Fibroblast of villous mesenchyme (primary cell): Measurements from ENCODE around the gene TIMM10. TPM values are rescaled to one million over a fixed set of nuclear protein-coding genes. Genes with fewer than 3 reads are reported as not detected.
A peak's percentile ranks its signal among the peaks of the same experiment; 100 is the strongest.

Experiments used
- DNase-seq: peaks from one replicate; pipeline ENCODE4 v3.0.0-alpha.2; 2010; ENCODE audit warnings: low read depth
- H3K4me3 ChIP-seq: 2 replicates; pipeline ENCODE4 v1.5.1; 2011; ENCODE audit warnings: low read depth, mild to moderate bottlenecking, low read length
- CTCF ChIP-seq: IDR thresholded peaks from 2 replicates; pipeline ENCODE4 v1.5.1; 2012; ENCODE audit warnings: low read depth, mild to moderate bottlenecking, low read length; ENCODE audit not compliant: insufficient read depth
- total RNA-seq: library from RNA; depleted of rRNA; stranded (reverse); fragments of >200 nt; gene quantifications from 2 replicates; pipeline ENCODE4 v1.2.3, GENCODE V29; 2012

The TIMM10 gene
- total RNA-seq, 1 donor: 39.3 TPM

DNA sequence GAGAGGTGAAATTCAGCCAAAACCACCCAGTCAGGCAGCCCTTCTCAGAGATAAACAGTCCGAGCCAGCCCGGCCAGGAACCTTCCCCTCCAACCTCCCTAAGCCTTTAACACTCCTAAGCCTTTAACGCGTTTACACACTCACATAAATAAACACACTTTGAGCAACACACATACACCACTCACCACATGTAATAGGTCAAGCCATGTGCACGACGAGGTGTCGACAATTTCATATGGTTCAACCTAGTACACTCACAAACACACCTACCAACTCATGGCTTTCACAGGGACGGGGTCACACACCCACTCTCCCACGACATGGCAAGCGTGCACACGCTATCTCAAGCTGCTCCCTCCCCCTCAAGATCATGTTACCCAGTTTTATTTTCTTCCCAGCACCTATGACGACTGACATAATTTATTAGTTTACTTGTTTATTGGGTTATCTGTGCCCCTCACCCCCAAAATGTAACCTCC is 30.5 kb downstream of the TIMM10 start:
- TF ChIP-seq CTCF: no peak
- DNase-seq: no peak
- peak overlapping the region; percentile 45 for H3K4me3 ChIP-seq

- no peak for TF ChIP-seq CTCF
- DNase-seq: peak; percentile 97
- H3K4me3 ChIP-seq: peak overlapping the region; percentile 45
These were observed 31.1 kb downstream of the TIMM10 start for GRCh38 chr11:57499413-57499982.

DNA sequence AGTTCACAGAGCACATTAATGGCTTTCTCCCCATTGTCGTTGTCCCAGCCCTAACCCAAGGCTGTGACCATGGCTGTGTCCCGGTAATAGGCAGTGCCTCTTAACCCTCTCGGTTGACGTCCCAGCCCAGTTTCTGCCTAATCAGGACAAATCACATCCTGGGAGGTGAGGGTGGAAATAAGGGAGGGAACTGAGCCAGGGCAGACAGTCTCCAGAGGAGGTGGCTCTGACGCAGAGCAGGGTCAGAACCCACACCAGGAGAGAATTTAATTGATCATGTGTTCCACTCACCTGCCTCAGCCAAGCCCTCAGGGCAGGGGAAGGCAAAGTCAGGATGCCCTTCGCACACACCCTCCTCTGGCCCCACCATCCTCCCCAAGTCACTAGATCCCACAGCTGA is 32.0 kb downstream of the TIMM10 start:
- no peak for TF ChIP-seq CTCF
- H3K4me3 ChIP-seq: no peak overlapping the region
- no peak for DNase-seq

- no peak for DNase-seq
- H3K4me3 ChIP-seq: no peak overlapping the region
- TF ChIP-seq CTCF: no peak
These were observed 33.0 kb downstream of the TIMM10 start for GRCh38 chr11:57497303-57498247.

DNA sequence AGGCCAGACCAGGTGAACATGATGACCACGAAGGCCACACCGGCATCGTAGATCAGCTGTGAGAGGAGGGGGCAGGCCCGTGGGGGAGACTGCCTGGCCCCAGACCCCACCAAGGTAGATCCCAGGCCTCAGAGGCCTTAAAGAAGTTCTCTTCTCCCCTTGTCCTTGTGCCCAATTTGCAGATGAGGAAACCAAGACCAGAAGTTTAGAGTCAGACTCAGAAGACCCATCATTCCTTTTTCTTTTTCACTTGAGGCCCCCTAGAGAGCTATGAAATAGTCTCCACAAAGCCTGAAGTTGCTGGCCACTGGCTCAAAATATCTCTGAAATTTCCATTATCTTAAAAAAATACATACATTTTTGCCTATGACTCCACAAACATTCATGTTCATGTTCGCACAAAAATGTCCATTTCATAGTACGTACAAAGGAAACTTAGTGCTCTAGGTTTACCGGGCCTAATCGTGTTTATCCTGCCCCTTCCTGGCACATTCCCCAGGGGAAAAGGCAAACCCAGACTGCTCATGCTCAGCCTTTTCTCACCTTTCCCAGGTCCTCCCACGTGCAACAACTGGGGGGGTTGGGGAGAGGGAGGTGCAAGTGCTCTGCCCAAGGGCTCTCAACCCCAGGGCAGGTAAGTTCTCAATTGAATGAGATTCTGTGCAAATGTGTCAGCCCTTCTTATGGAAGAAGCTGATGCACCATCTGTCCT is 34.3 kb downstream of the TIMM10 start:
- DNase-seq: no peak
- no peak for TF ChIP-seq CTCF
- no peak overlapping the region for H3K4me3 ChIP-seq

DNA sequence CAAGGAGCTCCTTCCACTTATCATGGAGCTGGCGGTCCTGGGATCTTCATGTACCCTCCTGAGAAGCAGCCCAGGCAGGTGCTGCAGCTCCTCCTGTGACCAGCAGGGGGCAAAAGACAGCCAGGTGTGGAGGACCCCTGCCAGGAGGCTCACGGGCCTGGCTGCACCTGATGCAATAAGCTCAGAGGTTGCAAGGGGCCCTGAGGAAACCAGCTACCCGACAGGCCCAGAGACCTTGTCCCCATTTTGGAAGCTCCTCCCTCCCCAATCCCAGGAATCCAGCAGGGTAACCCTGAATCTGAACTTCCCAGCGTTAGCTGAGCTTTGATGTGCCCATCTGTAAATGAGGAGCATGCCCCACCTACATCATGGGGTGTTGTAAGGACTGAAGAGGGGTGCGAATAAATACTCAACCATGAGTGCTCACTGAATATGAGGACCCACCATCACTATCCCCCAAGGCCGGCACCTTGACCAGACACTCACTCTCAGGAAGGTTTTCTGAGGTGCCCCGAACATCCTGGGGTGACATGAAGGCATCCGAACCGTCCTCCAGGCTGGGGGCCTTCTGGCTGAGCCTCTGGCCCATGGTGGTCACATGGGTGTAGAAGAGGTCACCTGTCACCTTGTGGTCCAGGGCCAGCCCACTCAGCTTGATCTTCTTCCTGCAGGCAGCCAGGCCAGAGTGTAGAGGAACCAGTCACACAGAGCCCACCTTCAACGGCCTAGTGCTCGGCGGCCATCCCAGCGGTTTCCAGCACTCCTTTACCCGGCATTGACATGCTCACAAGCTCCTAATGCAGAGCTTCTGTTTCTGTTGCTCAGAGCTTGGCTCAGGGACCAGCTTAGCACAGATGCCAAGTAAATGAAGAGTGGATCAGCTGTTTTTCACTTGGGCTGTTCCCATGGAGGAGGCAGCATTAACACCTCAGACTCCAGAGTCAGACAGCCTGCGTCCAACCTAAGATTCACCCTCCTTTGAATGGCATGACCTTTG is 36.7 kb downstream of the TIMM10 start:
- peak; percentile 94 for TF ChIP-seq CTCF
- DNase-seq: peak; percentile 46
- H3K4me3 ChIP-seq: no peak overlapping the region
